ENCODE measurements around the gene IFI35. TPM values are rescaled to one million over a fixed set of nuclear protein-coding genes. Genes with fewer than 3 reads are reported as not detected.

Gene IFI35
- total and polyA plus RNA-seq, 2 of the 8 experiments (the other 6 are each of a cell fraction or from before 2014, with no cell fraction given) = 2.5 to 4.7 TPM

DNA sequence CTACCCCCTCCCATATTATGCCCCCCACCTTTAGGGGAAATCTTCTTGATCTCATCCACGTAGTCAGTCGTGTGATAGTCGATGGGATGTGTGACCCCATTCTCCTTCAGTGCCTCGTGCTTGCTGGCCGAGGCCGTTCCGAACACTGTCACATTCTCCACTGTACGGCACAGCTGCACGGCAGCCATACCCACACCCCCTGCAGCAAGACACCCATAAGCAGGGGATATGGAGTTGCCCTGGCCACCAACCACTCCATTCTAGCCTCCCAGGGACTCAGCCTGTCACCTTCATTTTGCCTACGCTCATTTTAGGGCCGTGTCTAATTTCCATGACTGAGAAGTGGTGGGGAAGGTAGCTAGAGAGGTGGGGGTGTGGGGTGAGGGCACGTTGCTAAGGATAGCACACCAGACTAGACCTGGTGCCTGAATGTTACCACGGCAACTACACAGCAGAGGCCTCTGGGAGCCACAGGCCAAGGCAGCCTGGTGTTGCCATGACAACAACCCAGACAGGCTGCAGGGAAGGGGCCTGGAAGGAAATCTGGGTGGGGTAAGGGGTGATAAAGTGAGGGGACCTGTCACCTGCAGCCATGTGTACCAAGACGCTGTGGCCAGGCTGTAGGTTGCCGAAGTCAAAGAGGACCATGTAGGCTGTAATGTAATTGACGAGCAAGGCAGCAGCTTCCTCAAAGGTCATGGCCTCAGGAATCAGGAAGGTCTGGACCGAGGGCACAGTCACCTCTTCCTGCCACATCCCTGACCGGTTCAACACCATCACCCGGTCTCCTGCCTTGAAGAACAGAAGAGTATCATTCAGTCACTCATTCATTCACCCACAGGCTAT is 11.6 kb downstream of the IFI35 start (continued):
- TF ChIP-seq TAF1 (IDR thresholded peaks at IDR 0.05; ENCODE audit: low read depth, low read length) (no peak), SP4 (IDR thresholded peaks at IDR 0.05; ENCODE audit: low read length) (no peak), SIX5 (IDR thresholded peaks at IDR 0.05; ENCODE audit: low read depth, low read length) (no peak), TAF7 (optimal IDR thresholded peaks at IDR 0.05; ENCODE audit: borderline replicate concordance, low read depth, low read length) (no peak), EZH2 (IDR thresholded peaks at IDR 0.05; ENCODE audit: low read depth, low read length, severe bottlenecking) (no peak), CHD1 (IDR thresholded peaks at IDR 0.05; ENCODE audit: low read depth, low read length) (no peak), ASH2L (IDR thresholded peaks at IDR 0.05; ENCODE audit: low read length) (no peak)

All from H1 (cell line).